ENCODE data around the gene LPGAT1. TPM values are rescaled to one million over a fixed set of nuclear protein-coding genes. Genes with fewer than 3 reads are reported as not detected.

Gene LPGAT1
- total and polyA plus RNA-seq, 2 of the 13 experiments (the other 11 are each of a cell fraction or from before 2014, with no cell fraction given): 12.1 to 48.3 TPM

GRCh38 chr1:211749251-211749650 lies 81.3 kb downstream of the LPGAT1 start:
- H4K20me1 ChIP-seq (ENCODE audit: insufficient read depth, low read length): no peaks in the 10 kb centered on the region
- no TSS peak for BruUV-seq (replicated peaks)
- in situ Hi-C loops (cut with HindIII; ENCODE audit: extremely low pct_ligation_motif_present, low pct_unique_long_range_greater_than_20kb) (no loop called here), intact Hi-C loops (cut with micrococcal nuclease; ENCODE audit: unreplicated experiment) (no loop called here)
- peaks cover 27% of the 10 kb centered on the region for H3K4me1 ChIP-seq (ENCODE audit: insufficient read depth, low read length)
- FAIRE-seq: no peak
- H3K36me3 ChIP-seq (replicated peaks in 1 of 2; ENCODE audit: control insufficient read depth in 1 of 2, insufficient read depth in 2 of 2, low read length in 2 of 2): peaks cover 5 to 16% of the 10 kb centered on the region in 2 experiments
- CTCF ChIA-PET (ENCODE audit: low intra/inter-chr PET ratio, low total read pairs): no interaction called here
- H2AFZ ChIP-seq (ENCODE audit: low read length): no peak overlapping the region
- POLR2A ChIA-PET: no interaction called here
- no peak for DNase-seq (ENCODE audit: low spot score)
- no peaks in the 10 kb centered on the region for H3K79me2 ChIP-seq (ENCODE audit: insufficient read depth, low read length)
- ATAC-seq: no peak
- no peaks in the 10 kb centered on the region for H3K27me3 ChIP-seq (ENCODE audit: control insufficient read depth in 1 of 2, insufficient read depth in 2 of 2, low read length in 2 of 2)
- no peak overlapping the region for H3K27ac ChIP-seq (ENCODE audit: extremely low read length, insufficient read depth, low read length)
- H3K9me3 ChIP-seq (ENCODE audit: low read length): no peaks in the 10 kb centered on the region
- H3K4me2 ChIP-seq (ENCODE audit: low read depth, low read length): no peak overlapping the region
- no peak overlapping the region for H3K9ac ChIP-seq (ENCODE audit: insufficient read depth, low read depth, low read length)
- WGBS (ENCODE audit: low lambda C conversion rate): 98% methylated on average over 3 of the region's 3 CpGs
- H3K4me3 ChIP-seq (replicated peaks in 1 of 3; ENCODE audit: insufficient read depth in 1 of 3, low read depth in 2 of 3, low read length in 3 of 3): no peak overlapping the region
- no peak for TF ChIP-seq SCMH1 (CRISPR knock-in tag; IDR thresholded peaks at IDR 0.05; ENCODE audit: borderline replicate concordance)
- TF ChIP-seq SALL1 (CRISPR knock-in tag; IDR thresholded peaks at IDR 0.05): no peak
- TF ChIP-seq GRHL1 (CRISPR knock-in tag; conservative IDR thresholded peaks at IDR 0.05): no peak
- no peak for TF ChIP-seq ZFP91 (CRISPR knock-in tag; IDR thresholded peaks at IDR 0.05; ENCODE audit: borderline replicate concordance)
- TF ChIP-seq KDM2A (CRISPR knock-in tag; IDR thresholded peaks at IDR 0.05; ENCODE audit: borderline replicate concordance, low read depth): no peak
- TF ChIP-seq PRMT3 (CRISPR knock-in tag; IDR thresholded peaks at IDR 0.05; ENCODE audit: borderline replicate concordance, low read depth): no peak
- no peak for TF ChIP-seq DRAP1 (CRISPR knock-in tag; IDR thresholded peaks at IDR 0.05)
- TF ChIP-seq PAWR (CRISPR knock-in tag; IDR thresholded peaks at IDR 0.05; ENCODE audit: borderline replicate concordance): no peak
- no peak for TF ChIP-seq CREB3 (CRISPR knock-in tag; IDR thresholded peaks at IDR 0.05)
- TF ChIP-seq ZNF17 (CRISPR knock-in tag; IDR thresholded peaks at IDR 0.05): no peak
- no peak for TF ChIP-seq FOXP1 (IDR thresholded peaks at IDR 0.05)
- TF ChIP-seq FOXP1 (CRISPR knock-in tag; IDR thresholded peaks at IDR 0.05): no peak
- TF ChIP-seq RNF219 (CRISPR knock-in tag; IDR thresholded peaks at IDR 0.05): no peak
- TF ChIP-seq ZFY (CRISPR knock-in tag; IDR thresholded peaks at IDR 0.05): no peak
- no peak for TF ChIP-seq ZMYM3 (CRISPR knock-in tag; IDR thresholded peaks at IDR 0.05)
- no peak for TF ChIP-seq ZBTB7B (CRISPR knock-in tag; IDR thresholded peaks at IDR 0.05)
- no peak for TF ChIP-seq KLF9 (CRISPR knock-in tag; IDR thresholded peaks at IDR 0.05; ENCODE audit: low read depth)
- no peak for TF ChIP-seq NR2F2 (IDR thresholded peaks at IDR 0.05; ENCODE audit: borderline replicate concordance, low read depth)

Measured in HepG2 (cell line).